GM21367 (cell line): ENCODE results near the gene PLCB4.
"Not testable (repeated sequence)": the region's sequence is repeated elsewhere in the genome, so short reads cannot be mapped to it uniquely, and the experiment has no call there.

ENCODE experiments used
- ATAC-seq: cut with Tn5 transposase; IDR thresholded peaks from one replicate; pipeline ENCODE4 v1.9.1; 2021; ENCODE audit not compliant: unreplicated experiment

PLCB4 gene

DNA sequence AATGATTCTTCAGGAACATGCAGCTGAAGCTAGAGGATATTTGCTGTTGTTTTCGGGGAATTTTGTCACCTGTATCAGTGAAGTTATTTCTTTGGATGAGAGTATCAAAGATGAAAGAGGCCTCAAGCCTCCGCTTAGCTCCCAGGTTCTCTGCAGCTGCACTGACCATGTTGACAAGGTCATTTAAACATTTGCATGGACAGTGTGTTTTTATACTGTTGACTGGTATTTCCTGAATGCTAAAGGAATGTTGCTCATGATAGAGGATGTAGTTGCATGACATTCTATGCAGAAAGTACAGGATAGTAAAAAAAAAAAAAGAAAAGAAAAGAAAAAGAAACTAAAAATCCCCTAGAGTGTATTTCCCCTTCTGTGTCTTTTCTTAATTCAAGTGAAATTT, 279.9 kb downstream of the PLCB4 start:
- ATAC-seq = no peak

DNA sequence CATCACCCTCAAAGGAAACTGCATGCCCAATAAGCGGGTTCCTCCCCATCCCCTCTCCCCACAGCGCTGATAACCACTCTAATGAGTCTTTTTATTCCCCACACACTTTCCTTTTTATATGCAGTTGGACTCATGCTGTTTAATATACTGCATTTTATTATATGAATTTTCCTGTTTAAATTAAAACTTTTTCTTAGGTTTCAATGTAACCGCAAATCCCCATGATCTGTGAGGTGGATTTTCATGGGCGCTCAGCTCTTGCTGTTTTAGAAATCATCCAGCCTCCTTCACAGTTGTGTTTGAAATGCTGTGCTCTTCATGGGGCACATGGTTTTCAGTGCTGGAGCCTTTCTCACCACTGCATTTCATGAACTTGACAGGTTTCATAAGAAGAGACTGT, 280.4 kb downstream of the PLCB4 start:
- no peak for ATAC-seq

DNA sequence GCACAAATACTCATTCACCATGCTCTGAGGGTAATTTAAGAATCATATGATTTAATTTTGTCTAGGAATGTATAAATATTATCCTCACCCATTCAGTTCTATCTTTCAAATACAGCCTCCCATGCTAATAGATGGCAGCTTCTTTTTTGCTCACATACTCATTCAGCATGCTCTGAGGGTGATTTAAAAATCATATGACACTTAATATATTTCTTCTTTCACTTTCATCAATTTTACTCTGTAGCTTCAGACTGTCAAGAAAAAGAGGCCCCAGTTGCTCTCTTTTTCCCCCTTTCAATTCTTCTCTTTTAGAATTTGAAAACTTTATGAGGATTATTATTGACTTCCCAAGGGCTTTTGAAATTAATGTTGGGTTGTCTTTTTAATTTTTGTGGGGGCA, 283.9 kb downstream of the PLCB4 start:
- ATAC-seq = no peak

DNA sequence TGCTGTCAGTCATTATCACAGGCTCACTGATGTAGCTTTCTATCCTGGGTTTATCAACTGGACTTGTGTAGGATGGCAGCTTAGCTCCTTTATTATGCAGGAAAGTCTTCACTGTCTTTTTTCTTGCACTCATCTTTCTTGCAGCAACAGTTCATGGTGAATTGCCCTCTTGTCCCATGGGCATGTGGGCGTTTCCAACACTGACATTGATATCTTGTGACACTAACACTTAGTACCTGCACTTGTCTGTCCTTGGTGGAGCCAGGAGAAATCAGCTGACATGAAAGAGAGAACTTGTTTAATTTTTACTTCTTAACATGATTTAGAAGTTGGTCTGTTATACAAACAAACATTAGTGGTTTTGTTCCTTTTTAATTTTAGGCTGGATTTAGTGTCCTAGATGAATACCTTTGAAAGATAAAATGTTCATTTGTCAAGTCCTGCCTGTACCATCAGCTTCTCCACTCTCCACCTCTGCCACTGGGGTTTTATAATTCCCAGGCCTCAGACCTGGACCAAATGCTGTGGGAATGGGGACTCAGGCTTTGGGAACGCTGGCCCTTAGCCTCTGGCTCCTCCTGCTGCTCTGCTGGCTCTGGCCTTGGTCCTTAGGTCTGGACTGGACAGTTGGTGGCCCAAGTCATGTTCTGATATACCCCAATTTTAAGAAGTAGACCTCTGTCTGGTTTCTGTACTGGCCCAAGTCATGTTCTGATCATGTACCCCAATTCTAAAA, 284.5 kb downstream of the PLCB4 start:
- no peak for ATAC-seq

DNA sequence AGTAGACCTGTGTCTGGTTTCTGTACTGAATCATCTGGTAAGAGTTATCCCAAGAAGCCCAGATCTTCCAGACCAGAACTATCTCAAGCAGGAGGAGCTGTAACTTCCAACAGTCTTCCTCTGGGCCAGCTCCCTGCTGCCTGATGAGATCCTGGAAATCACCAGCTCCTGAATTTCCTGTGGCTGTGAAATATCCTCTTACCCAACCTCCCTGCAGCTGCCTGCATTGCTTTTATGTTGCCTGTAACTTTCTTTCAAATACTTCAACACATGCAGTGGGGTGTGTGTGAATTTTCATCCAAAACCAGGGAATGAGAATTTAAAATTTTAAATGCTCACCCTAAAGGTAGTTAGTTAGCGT, 285.0 kb downstream of the PLCB4 start:
- no peak for ATAC-seq

DNA sequence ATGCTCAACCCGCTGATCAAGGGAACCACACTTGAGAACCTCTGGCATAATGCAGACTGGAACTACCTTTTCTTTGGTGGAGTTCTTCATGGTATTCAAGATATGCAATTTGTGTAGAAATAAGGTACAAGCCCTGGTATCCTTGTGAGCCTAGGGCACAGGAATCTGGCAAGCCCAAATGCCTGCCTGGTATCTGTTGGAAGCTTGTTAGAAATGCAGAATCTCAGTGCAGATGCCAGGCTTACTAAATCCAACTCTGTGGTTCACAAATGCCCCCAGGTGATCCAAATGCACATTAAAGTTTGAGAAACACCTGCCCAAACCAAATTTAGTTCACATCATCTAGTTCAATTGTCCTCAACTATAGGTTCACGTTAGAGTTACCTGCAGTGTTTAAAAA, 285.7 kb downstream of the PLCB4 start:
- no peak for ATAC-seq

DNA sequence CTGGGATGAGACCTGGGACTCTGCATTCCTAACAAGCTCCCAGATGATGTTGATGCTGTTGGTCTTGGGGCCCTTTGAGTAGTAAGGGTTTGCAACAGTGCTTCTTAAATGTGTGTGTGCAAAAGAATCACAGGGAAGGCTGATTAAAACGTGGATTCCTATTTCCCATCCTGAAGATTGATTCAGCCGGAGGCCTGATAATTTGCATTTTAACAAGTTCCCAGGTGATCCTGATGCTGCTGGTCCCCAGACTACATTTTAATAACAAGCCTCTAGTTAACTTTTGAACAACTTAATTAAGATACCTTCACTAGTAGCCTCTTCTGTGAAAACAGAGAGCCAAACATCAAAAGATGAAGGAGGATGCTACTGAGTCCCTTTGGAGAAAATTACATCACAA, 289.1 kb downstream of the PLCB4 start:
- ATAC-seq = no peak

DNA sequence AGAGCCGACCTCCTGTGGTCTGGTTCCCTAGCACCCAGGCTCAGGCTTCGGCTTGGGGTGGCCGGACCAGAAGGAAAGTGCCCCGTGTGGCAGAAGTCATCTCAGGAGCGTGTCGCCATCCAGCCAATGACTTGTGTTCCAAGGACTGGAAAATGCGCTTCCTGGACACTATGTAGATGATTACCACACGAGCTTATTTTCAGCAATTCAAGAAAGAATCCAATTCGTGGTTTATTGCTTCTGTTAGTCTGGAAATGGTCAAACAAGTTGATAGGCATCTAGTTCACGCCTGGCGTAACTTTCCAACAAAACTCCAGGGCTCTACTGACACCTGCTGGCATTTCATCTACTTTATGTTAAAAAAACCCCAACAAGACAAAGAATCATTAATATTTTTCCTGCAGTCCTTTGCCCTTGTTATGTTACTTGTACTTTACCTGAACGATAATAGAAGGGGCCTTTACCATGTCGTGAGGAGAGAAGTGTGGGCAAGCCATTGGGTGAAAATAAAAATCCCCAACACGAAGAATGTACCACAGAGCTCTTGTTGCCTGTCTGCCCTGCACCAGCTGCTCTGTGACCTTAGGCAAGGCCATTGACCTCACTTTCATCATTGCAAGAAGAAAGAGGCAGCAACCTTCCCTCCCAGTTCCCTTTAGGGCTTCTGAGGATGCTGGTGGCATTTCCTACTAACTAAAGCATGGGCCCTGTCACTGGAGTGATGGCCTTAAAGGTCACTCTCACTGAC, 290.8 kb downstream of the PLCB4 start:
- no peak for ATAC-seq

DNA sequence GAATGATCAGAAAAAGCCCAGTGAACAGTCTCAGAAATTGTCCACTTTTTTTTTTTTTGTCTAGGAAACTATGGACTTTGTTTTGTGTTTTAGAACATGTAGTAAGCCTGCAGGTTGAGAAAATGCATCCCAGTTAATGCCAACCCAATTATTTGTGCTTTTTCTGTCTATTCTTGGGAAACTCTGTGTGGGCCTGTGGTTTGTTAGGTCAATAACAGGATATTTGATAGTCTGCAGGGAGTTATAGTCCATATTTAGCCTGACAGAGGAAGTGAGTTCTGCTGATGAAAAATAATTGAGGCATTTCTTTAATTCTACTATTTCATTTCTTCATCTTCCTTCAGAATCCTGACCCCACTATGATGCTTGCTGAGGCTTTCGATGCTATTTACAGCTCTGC, 291.5 kb downstream of the PLCB4 start:
- no peak for ATAC-seq

DNA sequence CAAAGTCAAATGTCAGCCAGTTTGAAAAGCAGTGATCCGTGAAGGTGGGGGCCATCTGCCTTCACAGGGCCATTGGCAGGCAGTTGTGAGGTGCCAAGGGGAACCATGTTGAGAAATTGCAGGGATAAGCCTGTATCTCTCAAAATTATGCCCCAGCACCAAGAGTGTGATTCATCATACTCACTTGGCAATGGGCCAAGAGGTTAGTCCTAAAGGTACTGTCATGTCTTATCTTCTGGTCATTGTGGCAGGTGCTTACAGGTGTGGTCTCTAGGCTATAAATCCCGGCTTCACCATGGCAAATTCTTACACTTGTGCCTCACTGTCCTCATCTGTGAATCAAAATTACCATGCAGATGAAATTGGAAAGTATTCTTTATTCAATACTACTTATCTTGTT, 294.8 kb downstream of the PLCB4 start:
- ATAC-seq = no peak

DNA sequence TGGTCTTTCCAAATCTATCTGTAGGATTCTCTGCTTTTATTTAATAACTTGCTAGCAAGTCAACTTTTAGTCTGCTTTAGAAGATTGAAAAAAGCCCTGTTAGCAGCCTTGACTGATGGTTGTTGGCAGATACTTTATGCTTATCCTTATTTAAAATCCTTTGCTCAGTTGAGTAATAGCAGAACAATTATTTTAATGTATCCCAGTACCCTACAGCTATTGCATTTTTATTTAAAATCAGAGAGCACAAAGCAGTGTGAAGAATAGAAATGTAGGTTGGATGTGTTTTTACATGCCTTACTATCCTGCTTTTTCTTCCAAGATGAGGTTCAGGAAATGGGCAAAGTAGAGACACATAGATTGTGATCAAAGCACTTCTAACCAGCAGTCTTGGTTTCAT, 298.4 kb downstream of the PLCB4 start:
- ATAC-seq = no peak

DNA sequence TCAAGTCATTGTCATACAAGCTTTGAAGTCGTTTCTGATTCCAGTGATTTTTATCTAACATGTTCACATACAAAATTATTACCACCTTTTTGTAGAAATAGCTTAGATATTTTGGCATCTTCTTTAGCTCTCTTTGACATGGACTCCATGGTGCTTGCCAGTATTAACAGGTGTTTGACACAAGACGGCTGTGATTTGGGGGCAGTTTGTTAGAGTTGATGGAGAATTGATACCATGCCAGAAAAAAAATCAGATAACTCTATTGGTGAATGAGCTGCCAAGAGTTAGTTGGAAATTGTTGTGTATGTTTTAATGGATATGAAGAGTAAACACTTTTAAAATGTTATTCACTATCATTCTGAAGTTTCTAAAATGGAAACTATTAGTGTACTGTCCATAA, 298.9 kb downstream of the PLCB4 start:
- no peak for ATAC-seq

DNA sequence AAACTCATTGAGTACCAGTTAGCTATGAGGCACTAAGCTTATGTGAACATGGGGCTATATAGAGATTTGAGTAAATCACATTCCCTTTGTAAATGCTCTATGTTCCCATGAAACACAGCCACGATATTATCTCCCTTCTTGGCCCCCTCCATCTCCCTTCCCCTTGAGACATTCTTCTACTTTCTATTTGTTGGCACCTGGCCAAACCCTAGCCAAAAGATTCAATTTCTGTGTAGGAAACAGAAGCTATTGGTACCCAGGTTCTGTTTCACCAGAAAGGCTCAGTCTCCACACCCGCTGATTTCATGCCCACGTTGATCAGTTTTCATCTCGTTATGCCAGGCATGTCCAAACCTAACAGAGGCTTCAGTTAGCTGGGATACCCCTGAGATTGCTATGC, 300.0 kb downstream of the PLCB4 start:
- no peak for ATAC-seq

DNA sequence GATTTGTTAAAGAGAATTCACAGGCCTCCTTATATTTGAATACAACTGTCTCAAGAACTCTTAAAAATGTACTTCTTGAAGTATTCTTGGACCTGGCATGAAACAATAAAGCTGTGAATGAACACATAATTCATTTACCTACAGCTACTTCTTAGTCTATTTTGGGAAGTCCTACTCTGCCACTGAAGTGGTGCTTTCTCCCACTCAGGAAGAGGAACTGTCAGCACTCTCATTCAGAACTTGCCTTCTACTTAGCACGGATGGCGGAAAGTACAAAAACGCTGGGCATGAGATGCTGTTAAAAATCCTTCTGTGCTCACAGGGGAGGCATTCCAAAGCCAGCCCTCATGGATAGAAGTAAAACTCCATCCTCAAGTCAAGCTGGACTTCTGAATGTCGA, 300.7 kb downstream of the PLCB4 start:
- no peak for ATAC-seq

DNA sequence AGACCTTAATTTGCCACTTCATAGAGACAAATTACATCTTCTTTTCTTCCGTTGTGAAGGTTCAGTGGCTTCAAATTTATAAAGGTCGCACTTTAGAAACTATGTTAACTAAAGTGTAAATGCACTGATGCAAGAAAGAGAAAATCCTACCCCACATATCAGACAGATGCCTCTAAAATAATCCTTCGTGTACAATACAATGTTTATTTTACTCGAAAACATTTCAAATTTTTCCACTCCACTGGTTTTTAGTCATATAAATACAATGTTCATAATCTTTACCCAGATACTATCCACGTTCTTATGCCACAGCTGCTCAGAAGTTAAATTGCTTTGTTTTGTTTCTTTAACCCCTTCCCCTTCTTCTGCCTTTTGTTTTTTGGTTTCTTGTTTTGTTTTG, 305.2 kb downstream of the PLCB4 start:
- ATAC-seq = no peak

DNA sequence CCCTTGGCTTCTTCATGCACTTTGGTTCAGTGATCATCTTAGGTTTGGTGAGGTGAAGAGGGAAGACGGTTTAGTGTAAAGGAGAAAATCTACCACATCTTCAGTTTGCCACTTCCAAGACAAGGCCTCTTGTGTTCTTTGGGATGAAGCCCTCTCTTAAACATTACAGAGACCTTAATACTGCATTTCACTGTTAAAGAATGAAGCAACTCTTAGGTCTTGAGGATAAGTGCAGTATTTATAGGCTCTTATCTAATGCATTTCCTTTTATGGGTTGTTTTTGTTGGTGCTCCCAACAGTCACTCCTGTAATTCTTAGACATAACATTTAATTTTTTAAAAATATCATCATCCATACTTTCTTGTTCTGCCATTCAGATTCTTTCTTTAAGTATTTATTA, 305.6 kb downstream of the PLCB4 start:
- ATAC-seq = no peak

DNA sequence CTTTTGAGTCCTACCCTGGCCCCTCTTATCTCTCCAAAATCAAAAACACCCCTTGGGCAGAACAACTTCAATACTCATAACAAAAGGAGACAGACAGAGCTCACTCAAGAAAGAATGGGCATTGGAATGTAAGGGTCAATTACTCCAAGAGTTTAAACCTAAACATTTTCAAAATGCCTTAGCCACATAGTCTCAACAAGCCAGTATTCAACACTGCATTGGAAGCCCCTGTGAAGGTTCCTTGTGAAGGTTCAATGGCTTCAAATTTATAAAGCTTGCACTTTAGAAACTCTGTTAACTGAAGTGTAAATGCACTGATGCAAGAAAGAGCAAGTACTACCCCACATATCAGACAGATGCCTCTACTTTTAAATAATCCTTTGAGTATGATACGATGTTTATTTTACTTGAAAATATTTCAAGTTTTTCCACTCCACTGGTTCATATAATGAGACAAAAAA, 306.4 kb downstream of the PLCB4 start:
- no peak for ATAC-seq

DNA sequence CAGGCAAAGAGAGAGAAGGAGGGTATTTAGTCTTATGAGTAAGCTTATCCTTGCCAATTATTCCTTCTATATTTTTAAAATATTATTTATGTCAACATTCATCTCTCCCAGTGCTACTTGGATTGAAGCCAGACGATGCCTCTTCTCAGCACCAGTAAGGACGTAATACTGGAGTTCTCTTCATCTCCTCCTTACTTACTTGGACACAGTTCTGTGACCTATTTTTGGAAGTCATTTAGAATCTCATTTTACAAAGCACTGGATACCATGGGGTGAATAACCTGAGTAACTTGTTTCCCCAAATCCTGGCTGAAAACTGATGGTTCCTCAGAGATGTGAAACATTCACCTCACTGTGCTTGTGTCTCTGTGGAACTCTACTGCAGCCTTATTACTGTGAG, 308.1 kb downstream of the PLCB4 start:
- ATAC-seq = no peak

DNA sequence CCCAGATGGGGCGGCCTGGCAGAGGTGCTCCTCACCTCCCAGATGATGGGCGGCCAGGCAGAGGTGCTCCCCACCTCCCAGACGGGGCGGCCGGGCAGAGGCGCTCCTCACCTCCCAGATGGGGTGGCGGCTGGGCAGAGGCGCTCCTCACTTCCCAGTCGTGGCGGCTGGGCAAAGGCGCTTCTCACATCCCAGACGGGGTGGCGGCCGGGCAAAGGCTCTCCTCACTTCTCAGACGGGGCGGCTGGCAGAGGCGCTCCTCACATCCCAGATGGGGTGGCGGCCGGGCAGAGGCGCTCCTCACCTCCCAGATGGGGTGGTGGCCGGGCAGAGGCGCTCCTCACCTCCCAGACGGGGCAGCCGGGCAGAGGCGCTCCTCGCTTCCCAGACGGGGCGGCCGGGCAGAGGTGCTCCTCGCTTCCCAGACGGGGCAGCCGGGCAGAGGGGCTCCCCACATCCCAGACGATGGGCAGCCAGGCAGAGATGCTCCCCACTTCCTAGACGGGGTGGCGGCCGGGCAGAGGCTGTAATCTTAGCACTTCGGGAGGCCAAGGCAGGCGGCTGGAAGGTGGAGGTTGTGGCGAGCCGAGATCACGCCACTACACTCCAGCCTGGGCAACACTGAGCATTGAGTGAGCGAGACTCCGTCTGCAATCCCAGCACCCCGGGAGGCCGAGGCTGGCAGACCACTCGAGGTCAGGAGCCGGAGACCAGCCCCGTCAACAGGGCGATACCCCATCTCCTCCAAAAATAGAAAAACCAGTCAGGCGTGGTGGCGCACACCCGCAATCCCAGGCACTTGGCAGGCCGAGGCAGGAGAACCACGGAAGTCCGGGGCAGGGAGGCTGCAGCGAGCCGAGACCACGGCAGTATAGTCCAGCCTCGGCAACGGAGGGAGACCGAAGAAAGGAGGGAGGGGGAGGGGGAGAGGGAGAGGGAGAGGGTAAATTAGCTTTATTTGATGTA, 316.7 kb downstream of the PLCB4 start:
- not testable (repeated sequence) for ATAC-seq

DNA sequence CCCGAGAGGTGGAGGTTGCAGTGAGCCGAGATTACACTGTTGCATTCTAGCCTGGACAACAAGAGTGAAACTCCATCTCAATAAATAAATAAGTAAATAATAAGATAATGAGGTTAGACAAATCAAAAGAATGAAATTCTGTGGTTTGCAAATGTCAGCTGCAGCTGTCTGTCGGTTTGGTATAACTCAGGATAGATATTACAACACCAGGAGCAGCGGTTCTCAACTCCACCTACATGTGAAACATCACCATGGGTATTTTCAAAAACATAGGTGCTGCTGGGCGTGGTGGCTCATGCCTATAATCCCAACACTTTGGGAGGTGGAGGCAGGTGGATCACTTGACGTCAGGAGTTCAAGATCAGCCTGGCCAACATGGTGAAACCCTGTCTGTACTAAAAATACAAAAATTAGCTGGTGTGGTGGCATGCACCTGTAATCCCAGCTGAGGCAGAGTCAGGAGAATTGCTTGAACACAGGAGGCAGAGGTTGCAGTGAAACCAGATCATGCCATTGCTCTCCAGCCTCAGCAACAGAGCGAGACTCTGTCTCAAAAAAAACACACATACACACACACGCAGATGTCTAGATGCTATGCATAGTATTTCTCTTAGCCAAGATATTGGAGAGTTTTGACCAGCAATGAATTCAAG, 319.4 kb downstream of the PLCB4 start:
- no peak for ATAC-seq

DNA sequence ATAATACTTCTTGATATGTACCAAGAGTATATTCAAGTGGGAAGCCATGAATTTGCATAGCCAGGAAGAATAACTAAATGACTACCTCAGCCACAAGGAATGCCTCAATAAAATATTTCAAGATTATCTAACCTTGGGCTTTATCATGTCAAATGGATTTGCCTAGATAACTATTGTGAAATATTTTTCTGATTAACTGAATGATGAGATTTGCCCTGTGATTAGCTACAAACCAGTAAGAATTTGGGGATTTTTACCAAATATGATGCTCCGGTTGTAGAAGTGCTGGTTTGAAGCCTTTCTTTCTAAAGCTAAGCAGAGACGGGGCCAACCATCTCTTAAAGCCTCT, 319.9 kb downstream of the PLCB4 start:
- ATAC-seq = no peak
